ENCODE results near the gene BAIAP2. TPM values are rescaled to one million over a fixed set of nuclear protein-coding genes. Genes with fewer than 3 reads are reported as not detected.
A peak's percentile ranks its signal among the peaks of the same experiment; 100 is the strongest.

Gene BAIAP2
- total and polyA plus RNA-seq, 12 donors = 3.1 to 33.4 (median 14.6) TPM

DNA sequence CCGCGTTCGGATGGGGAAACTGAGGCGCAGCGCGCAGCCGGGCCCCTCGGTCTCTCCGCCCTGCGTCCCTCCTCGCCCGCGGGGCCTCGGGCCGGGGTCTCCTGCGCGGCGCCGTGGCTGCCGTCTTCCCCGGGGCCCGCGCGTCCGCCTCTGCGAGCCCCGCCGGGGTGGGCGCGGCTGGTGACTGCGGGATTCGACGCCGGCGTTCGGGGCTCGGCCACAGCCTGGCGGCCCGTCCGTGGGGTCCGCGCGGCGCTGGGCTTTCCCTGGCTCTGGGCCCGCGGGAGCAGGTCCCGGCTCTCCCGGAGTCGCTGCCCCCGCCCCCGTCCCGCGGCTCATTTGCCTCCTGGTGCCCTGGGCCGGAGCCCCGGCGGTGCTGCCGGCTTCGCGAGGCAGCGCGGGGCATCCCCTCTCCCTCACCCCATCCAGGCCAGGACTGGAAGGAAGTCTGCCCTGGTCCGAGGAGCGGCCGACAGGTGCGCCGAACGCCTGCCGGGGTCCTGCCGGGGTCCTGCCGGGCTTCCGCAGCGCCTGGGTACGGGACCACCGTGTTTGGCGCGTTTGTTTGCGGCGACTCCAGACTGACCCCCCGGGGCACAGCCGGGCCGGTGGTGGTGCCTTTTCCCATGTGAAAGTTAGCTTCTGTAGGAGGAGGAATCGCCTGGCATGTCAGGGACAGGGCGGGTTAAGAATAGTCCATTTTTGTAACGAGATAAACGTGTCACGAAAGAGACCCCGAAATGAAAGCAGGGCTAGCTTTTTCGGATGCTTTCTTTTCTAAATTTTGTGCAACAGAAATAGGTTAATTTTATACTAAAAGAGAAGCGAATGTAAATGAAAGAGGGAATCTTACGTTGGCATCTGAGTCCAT is 42.6 kb upstream of the BAIAP2 start:
- Histone ChIP-seq H3K27me3 (no peaks in the 10 kb centered on the region), H3K4me1 (replicated peaks in 1 of 2) (peaks cover 0 to 24% of the 10 kb centered on the region in 2 donors), H3K27ac (peak overlapping the region in 2 of 5 donors; percentile 26 to 30), H3K4me3 (peak overlapping the region; percentile 27 to 91 (median 70)), H3K9me3 (replicated peaks in 1 of 3) (no peaks in the 10 kb centered on the region), H3K36me3 (replicated peaks in 1 of 2) (peaks cover 0 to 25% of the 10 kb centered on the region in 2 donors)
- 4 to 26% (median 10%) methylated on average over 9 to 90 of the region's 90 CpGs for whole genome bisulfite sequencing, 4 donors
- TF ChIP-seq, protein P1, sequence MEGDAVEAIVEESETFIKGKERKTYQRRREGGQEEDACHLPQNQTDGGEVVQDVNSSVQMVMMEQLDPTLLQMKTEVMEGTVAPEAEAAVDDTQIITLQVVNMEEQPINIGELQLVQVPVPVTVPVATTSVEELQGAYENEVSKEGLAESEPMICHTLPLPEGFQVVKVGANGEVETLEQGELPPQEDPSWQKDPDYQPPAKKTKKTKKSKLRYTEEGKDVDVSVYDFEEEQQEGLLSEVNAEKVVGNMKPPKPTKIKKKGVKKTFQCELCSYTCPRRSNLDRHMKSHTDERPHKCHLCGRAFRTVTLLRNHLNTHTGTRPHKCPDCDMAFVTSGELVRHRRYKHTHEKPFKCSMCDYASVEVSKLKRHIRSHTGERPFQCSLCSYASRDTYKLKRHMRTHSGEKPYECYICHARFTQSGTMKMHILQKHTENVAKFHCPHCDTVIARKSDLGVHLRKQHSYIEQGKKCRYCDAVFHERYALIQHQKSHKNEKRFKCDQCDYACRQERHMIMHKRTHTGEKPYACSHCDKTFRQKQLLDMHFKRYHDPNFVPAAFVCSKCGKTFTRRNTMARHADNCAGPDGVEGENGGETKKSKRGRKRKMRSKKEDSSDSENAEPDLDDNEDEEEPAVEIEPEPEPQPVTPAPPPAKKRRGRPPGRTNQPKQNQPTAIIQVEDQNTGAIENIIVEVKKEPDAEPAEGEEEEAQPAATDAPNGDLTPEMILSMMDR (IDR thresholded peaks at IDR 0.05) = no peak
- no peak for TF ChIP-seq POLR2A (IDR thresholded peaks at IDR 0.05)
- DNase-seq = peak in 1 of 7 donors; percentile 30
- intact Hi-C loops (cut with DNase I) = loop anchor here in 1 of 2 donors (5.0 kb wide), 1 partner anchor 110 kb away; no protein-coding TSS in a partner anchor

DNA sequence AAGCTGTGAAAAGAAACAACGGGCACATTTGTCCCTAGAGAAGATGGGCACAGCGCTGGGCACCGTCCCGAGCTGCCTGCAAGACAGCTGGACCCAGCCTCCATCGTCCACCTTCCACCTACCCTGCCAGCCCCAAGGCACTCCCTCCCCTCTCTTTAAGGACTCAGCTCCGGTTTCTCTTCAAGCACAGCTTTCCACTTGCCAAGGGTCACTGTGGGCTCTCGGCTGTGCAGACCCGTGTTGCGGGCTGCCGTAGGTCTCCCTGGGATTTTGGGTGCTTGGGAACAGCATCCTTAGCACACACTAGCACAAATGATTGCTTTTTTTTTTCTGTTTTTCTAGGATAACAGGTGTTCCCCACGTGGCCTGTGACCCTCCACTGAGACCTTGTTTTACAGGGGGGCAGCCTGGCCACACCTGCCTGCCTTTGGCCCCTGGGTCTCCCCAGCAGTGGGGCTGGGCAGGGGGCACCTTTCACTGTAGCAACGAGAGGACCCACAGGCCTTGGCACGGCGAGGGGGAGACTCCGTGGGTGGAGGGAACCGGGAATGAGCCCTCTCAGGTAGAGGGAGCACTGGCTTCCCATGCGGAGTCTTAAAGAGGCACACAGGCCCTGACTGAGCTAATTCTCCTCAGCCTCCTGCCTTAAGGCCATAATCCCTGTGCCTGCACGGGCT is 41.9 kb upstream of the BAIAP2 start:
- 60 to 75% (median 72%) methylated on average over 13 to 18 of the region's 18 CpGs for WGBS, 4 donors
- Histone ChIP-seq H3K9me3 (replicated peaks in 1 of 3) (no peaks in the 10 kb centered on the region), H3K27ac (no peak overlapping the region), H3K27me3 (no peaks in the 10 kb centered on the region), H3K4me1 (replicated peaks in 1 of 2) (peaks cover 0 to 24% of the 10 kb centered on the region in 2 donors), H3K4me3 (peak overlapping the region in 1 of 4 donors; percentile 91), H3K36me3 (replicated peaks in 1 of 2) (peaks cover 0 to 33% of the 10 kb centered on the region in 2 donors)
- DNase-seq = no peak
- TF ChIP-seq POLR2A (IDR thresholded peaks at IDR 0.05) = no peak
- TF ChIP-seq, protein P1 (IDR thresholded peaks at IDR 0.05) = no peak
- intact Hi-C loops (cut with DNase I) = loop anchor here in 1 of 2 donors (5.0 kb wide), 1 partner anchor 109 kb away; no protein-coding TSS in a partner anchor

GRCh38 chr17:80995131-80995530 is 39.8 kb upstream of the BAIAP2 start:
- Histone ChIP-seq H3K36me3 (replicated peaks in 1 of 2) (peaks cover 0 to 53% of the 10 kb centered on the region in 2 donors), H3K27me3 (no peaks in the 10 kb centered on the region), H3K9me3 (replicated peaks in 1 of 3) (no peaks in the 10 kb centered on the region), H3K27ac (no peak overlapping the region), H3K4me1 (replicated peaks in 1 of 2) (peaks cover 0 to 20% of the 10 kb centered on the region in 2 donors), H3K4me3 (no peak overlapping the region)
- DNase-seq = no peak
- TF ChIP-seq, protein P1 (IDR thresholded peaks at IDR 0.05) = no peak
- TF ChIP-seq POLR2A (IDR thresholded peaks at IDR 0.05) = no peak
- intact Hi-C loops (cut with DNase I) = no loop called here
- WGBS, 4 donors = 92 to 100% (median 97%) methylated on average over 4 to 13 of the region's 13 CpGs
